Fibroblast of the aortic adventitia (primary cell): ENCODE measurements around the gene ZBP1. TPM values are rescaled to one million over a fixed set of nuclear protein-coding genes. Genes with fewer than 3 reads are reported as not detected.
A peak's percentile ranks its signal among the peaks of the same experiment; 100 is the strongest.

ENCODE experiments used
- DNase-seq: peaks from one replicate; pipeline ENCODE4 v3.0.0-alpha.2; 2010; ENCODE audit warnings: low read depth
- H3K4me3 ChIP-seq: 2 replicates; pipeline ENCODE4 v1.5.1; 2011; ENCODE audit warnings: low read depth, mild to moderate bottlenecking, control low read depth, low read length, moderate library complexity
- CTCF ChIP-seq: IDR thresholded peaks from 2 replicates; pipeline ENCODE4 v1.5.1; 2011; ENCODE audit warnings: mild to moderate bottlenecking, low read length, control low read depth, inconsistent platforms; ENCODE audit not compliant: insufficient read depth
- total RNA-seq: library from RNA; depleted of rRNA; stranded (reverse); fragments of >200 nt; gene quantifications from 2 replicates; pipeline ENCODE4 v1.2.3, GENCODE V29; 2012; ENCODE audit warnings: low replicate concordance

ZBP1 gene
- total RNA-seq, 1 donor, result not detected

DNA sequence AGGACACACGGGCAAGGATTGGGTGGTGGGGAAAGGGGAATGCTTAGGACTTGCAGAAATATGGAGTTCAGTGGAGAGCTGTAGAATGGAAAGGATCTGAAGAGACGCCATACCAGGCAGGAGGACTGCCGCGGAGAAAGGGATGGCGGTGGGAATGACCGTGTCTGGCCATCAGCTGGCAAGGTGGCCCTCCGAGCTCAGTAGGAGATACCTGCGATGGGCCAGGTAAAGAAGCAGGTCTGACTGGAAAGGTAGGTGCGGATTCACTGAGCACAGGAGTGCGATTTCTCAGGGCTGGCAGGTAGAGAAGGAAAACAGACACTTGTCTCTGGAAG lies 33.3 kb downstream of the ZBP1 start:
- no peak for DNase-seq
- no peak for TF ChIP-seq CTCF
- no peak overlapping the region for H3K4me3 ChIP-seq

DNA sequence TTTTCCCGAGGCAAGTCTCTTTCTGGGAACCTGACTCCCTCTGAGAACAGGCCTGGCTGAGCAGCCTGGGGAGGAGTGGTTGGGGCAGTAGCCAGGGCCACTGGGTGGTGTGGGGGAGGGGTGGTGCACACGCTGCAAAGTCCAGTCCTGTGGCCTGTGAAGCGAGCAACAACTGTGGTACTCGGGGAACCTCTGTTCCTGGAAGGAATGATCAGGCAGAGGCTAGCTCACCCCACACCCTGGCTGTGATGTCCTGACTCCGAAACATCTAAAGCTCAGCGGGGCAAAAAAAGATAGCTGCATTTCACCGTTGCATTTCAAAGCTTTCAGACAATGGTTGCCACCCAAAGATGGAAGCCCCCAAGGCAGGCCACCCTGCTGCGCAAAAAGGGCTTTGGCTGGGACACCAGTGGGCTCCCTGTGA lies 33.8 kb downstream of the ZBP1 start:
- TF ChIP-seq CTCF, result no peak
- no peak for DNase-seq

DNA sequence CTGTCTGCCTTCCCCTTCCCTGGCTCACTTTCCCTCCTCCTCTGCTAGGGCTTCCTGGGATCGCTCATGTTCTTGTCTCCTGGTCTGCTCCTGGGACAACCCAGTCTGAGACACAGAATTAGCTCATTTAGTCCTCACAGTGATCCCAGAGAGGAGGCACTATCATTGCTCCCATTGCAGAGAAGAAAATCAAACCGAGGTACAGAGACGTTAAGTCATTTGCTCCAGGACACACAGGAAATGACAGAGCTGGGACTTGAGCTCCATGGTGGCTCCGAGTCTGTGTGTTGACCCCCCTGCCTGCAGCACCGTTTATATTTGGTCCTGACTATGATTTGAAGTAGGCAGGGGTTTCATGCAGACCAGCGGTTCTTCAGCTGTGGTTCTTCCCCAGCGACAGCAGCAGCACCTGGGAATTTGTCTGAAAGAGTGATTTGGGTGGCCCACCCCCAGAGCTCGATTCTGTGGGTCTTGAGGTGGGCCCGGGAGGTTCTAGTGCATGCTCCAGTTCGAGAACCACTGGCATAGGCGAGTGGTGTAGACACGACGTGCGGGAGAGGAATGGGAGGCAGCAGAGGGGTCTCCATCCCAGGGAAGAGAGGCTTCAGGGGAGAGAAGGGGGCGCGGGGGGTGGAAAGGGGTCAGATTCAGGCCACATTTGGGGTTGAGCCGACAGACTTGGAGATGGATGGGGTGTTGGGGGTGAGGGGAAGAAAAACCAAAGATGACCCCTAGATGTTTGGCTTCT lies 34.6 kb downstream of the ZBP1 start:
- DNase-seq, result no peak
- no peak for TF ChIP-seq CTCF
- no peak overlapping the region for H3K4me3 ChIP-seq

More for the DNA sequence above, 33.8 kb downstream of the ZBP1 start:
- H3K4me3 ChIP-seq, result no peak overlapping the region

- no peak for TF ChIP-seq CTCF
- DNase-seq, result no peak
- H3K4me3 ChIP-seq, result no peak overlapping the region
Observed at GRCh38 chr20:57584768-57585461, 35.3 kb downstream of the ZBP1 start.

DNA sequence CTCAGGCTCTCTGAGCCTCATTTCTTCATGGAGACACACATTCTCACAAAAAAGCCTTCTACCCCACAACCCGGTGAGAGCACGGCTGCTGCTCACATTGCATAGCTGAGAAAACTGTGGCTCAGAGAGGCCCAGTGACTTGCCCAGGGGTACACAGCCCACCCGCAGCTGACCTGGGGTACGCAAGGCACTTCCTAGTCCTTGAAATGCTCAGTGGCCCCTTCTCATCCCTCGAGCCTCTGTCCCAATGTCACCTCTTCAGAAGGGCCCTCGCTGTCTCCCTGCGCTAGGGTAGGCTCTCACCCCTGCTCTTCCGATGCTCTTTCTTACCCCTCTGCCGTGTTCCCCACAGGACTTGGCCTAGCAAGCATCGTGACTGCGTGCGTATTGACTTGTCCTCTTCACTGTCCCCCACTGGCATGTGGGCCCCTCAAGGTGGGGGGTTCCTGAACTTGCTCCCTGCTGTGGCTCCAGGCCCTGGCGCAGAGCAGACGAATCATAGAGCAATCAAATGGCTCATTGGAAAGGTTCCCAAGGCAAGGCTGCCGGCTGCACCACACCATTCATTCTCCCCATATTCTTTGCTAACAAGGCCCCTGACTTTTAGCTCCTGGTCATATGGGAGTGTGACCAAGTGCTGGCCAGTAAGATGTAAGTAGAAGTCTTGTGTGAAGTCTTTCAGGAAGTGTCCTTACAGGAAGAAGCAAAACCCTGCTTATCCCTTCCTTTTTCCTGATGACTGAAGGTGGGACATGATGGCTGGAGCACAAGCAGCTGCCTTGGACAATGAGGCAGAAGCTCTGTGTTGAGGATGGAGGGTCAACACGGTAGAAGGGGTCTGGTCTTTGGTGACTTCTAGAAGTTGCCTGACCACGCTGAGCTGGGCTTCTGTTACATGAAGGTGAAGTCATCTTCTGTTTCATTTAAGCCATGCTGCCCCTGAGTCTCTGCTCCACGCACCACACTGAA lies 36.7 kb downstream of the ZBP1 start:
- H3K4me3 ChIP-seq, result no peak overlapping the region
- DNase-seq, result no peak
- no peak for TF ChIP-seq CTCF

GRCh38 chr20:57582432-57583288 lies 37.6 kb downstream of the ZBP1 start:
- TF ChIP-seq CTCF, result peak; percentile 10
- no peak overlapping the region for H3K4me3 ChIP-seq
- DNase-seq, result peak; percentile 23
